Measurements from ENCODE around the gene P2RY12.

Gene P2RY12

GRCh38 chr3:151366993-151367392 is 17.6 kb downstream of the P2RY12 start:
- peaks cover 0 to 10% of the 10 kb centered on the region in 2 experiments; a peak in 1 of 3 replicates for H3K36me3 ChIP-seq (ENCODE audit: control insufficient read depth in 2 of 2, insufficient read depth in 1 of 2, low read length in 2 of 2)
- no peak overlapping the region for H3K27ac ChIP-seq (ENCODE audit: extremely low read depth, low read depth, low read length)
- TF ChIP-seq ZFP37 (tag by site-specific recombination; IDR thresholded peaks at IDR 0.05) = no peak
- H3K4me1 ChIP-seq (ENCODE audit: control insufficient read depth, insufficient read depth, low read length) = no peaks in the 10 kb centered on the region
- ChIA-PET CTCF (no interaction called here), POLR2A (no interaction called here)
- H3K9me3 ChIP-seq (ENCODE audit: control insufficient read depth, insufficient read depth, low read depth, low read length) = no peaks in the 10 kb centered on the region
- H3K4me3 ChIP-seq (ENCODE audit: low read depth, low read length) = no peak overlapping the region

DNA sequence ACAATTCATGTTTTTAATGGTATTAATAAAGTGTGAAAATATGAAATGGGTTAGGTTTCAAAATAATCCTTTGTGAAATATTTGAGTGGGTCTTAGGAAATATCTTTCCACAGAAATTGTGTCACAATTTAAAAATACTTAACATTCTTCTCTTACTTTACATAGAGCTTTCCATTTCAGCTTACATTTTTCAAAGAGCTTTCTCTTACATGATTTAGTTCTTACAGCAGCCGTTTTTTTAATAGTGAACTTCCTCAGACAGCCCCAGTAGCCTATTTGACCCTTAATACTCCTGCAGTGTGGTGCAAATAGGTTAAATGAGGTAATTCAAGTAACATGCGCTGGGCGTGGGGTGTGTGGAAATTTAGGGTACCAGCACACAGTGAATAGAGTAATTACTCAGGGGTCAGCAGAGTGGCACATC is 21.8 kb downstream of the P2RY12 start:
- ChIA-PET CTCF (interaction anchor here (0.5 kb wide), 1 partner anchor 74 kb away, joined by 3 read pairs; no protein-coding TSS in a partner anchor), POLR2A (no interaction called here)
- H3K27ac ChIP-seq (ENCODE audit: extremely low read depth, low read depth, low read length) = no peak overlapping the region
- H3K9me3 ChIP-seq (ENCODE audit: control insufficient read depth, insufficient read depth, low read depth, low read length) = no peaks in the 10 kb centered on the region
- H3K4me3 ChIP-seq (ENCODE audit: low read depth, low read length) = no peak overlapping the region
- peaks cover 0 to 13% of the 10 kb centered on the region in 2 experiments; a peak in 1 of 3 replicates for H3K36me3 ChIP-seq (ENCODE audit: control insufficient read depth in 2 of 2, insufficient read depth in 1 of 2, low read length in 2 of 2)
- no peaks in the 10 kb centered on the region for H3K4me1 ChIP-seq (ENCODE audit: control insufficient read depth, insufficient read depth, low read length)
- no peak for TF ChIP-seq HOXD13 (CRISPR knock-in tag; IDR thresholded peaks at IDR 0.05; ENCODE audit: borderline replicate concordance)
- no peak for TF ChIP-seq ZNF571 (tag by site-specific recombination; IDR thresholded peaks at IDR 0.05)
- TF ChIP-seq ZNF544 (tag by site-specific recombination; IDR thresholded peaks at IDR 0.05) = no peak
- no peak for TF ChIP-seq ZNF776 (tag by site-specific recombination; IDR thresholded peaks at IDR 0.05; ENCODE audit: borderline replicate concordance)
- TF ChIP-seq ZNF175 (tag by site-specific recombination; IDR thresholded peaks at IDR 0.05) = no peak
- no peak for TF ChIP-seq ZSCAN30 (tag by site-specific recombination; IDR thresholded peaks at IDR 0.05)
- TF ChIP-seq ZNF501 (tag by site-specific recombination; IDR thresholded peaks at IDR 0.05) = no peak
- no peak for TF ChIP-seq ZSCAN18 (tag by site-specific recombination; IDR thresholded peaks at IDR 0.05)
- no peak for TF ChIP-seq ZNF202 (tag by site-specific recombination; IDR thresholded peaks at IDR 0.05; ENCODE audit: borderline replicate concordance)

- no peaks in the 10 kb centered on the region for H3K9me3 ChIP-seq (ENCODE audit: control insufficient read depth, insufficient read depth, low read depth, low read length)
- ChIA-PET CTCF (interaction anchor here (1.2 kb wide), 1 partner anchor 189 kb away, joined by 3 read pairs; no protein-coding TSS in a partner anchor), POLR2A (no interaction called here)
- peaks cover 0 to 11% of the 10 kb centered on the region in 2 experiments; a peak in 1 of 3 replicates for H3K36me3 ChIP-seq (ENCODE audit: control insufficient read depth in 2 of 2, insufficient read depth in 1 of 2, low read length in 2 of 2)
- no peak overlapping the region for H3K4me3 ChIP-seq (ENCODE audit: low read depth, low read length)
- no peaks in the 10 kb centered on the region for H3K4me1 ChIP-seq (ENCODE audit: control insufficient read depth, insufficient read depth, low read length)
- TF ChIP-seq ZNF10 (tag by site-specific recombination; IDR thresholded peaks at IDR 0.05) = no peak
- H3K27ac ChIP-seq (ENCODE audit: extremely low read depth, low read depth, low read length) = no peak overlapping the region
These were observed 27.1 kb downstream of the P2RY12 start for GRCh38 chr3:151357463-151357850.

- Histone ChIP-seq H3K9me3 (ENCODE audit: control insufficient read depth, insufficient read depth, low read depth, low read length) (no peaks in the 10 kb centered on the region), H3K36me3 (ENCODE audit: control insufficient read depth in 2 of 2, insufficient read depth in 1 of 2, low read length in 2 of 2) (peaks cover 0 to 11% of the 10 kb centered on the region in 2 experiments; a peak in 1 of 3 replicates), H3K4me3 (ENCODE audit: low read depth, low read length) (no peak overlapping the region), H3K27ac (ENCODE audit: extremely low read depth, low read depth, low read length) (no peak overlapping the region), H3K4me1 (ENCODE audit: control insufficient read depth, insufficient read depth, low read length) (no peaks in the 10 kb centered on the region)
- ChIA-PET POLR2A (no interaction called here), CTCF (interaction anchor here (1.2 kb wide), 1 partner anchor 189 kb away, joined by 3 read pairs; no protein-coding TSS in a partner anchor)
- TF ChIP-seq KLF16 (tag by site-specific recombination; IDR thresholded peaks at IDR 0.05) (no peak), ZNF654 (tag by site-specific recombination; IDR thresholded peaks at IDR 0.05; ENCODE audit: low read depth) (no peak), ZNF600 (tag by site-specific recombination; IDR thresholded peaks at IDR 0.05) (no peak), ZNF2 (tag by site-specific recombination; IDR thresholded peaks at IDR 0.05) (no peak), ZNF223 (tag by site-specific recombination; IDR thresholded peaks at IDR 0.05) (no peak), GLI2 (tag by site-specific recombination; IDR thresholded peaks at IDR 0.05; ENCODE audit: borderline replicate concordance, low read depth) (no peak), ZNF580 (tag by site-specific recombination; IDR thresholded peaks at IDR 0.05) (no peak), ZNF658 (tag by site-specific recombination; IDR thresholded peaks at IDR 0.05) (no peak), ZNF423 (tag by site-specific recombination; IDR thresholded peaks at IDR 0.05) (no peak), ZNF596 (tag by site-specific recombination; IDR thresholded peaks at IDR 0.05) (no peak)
- TF ChIP-seq, protein P1, sequence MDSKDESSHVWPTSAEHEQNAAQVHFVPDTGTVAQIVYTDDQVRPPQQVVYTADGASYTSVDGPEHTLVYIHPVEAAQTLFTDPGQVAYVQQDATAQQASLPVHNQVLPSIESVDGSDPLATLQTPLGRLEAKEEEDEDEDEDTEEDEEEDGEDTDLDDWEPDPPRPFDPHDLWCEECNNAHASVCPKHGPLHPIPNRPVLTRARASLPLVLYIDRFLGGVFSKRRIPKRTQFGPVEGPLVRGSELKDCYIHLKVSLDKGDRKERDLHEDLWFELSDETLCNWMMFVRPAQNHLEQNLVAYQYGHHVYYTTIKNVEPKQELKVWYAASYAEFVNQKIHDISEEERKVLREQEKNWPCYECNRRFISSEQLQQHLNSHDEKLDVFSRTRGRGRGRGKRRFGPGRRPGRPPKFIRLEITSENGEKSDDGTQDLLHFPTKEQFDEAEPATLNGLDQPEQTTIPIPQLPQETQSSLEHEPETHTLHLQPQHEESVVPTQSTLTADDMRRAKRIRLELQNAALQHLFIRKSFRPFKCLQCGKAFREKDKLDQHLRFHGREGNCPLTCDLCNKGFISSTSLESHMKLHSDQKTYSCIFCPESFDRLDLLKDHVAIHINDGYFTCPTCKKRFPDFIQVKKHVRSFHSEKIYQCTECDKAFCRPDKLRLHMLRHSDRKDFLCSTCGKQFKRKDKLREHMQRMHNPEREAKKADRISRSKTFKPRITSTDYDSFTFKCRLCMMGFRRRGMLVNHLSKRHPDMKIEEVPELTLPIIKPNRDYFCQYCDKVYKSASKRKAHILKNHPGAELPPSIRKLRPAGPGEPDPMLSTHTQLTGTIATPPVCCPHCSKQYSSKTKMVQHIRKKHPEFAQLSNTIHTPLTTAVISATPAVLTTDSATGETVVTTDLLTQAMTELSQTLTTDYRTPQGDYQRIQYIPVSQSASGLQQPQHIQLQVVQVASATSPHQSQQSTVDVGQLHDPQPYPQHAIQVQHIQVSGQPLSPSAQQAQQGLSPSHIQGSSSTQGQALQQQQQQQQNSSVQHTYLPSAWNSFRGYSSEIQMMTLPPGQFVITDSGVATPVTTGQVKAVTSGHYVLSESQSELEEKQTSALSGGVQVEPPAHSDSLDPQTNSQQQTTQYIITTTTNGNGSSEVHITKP (tag by site-specific recombination; IDR thresholded peaks at IDR 0.05) = no peak
These were observed 27.6 kb downstream of the P2RY12 start for GRCh38 chr3:151356794-151357462.

Measured in HEK293 (cell line).